Neutrophil (primary cell): Measurements from ENCODE around the gene USP34.
"Not testable (repeated sequence)": the region's sequence is repeated elsewhere in the genome, so short reads cannot be mapped to it uniquely, and the experiment has no call there.

Experiments used
- H3K27ac ChIP-seq: fragments of 200-600 bp; sonication (generic); 2 replicates; pipeline ENCODE4 v1.5.1; 2016; ENCODE audit warnings: mild to moderate bottlenecking, moderate library complexity
- H3K27me3 ChIP-seq: fragments of 200-600 bp; sonication (generic); 2 replicates; pipeline ENCODE4 v1.6.0; 2016; ENCODE audit warnings: mild to moderate bottlenecking
- H3K36me3 ChIP-seq: fragments of 200-600 bp; sonication (generic); 2 replicates; pipeline ENCODE4 v1.5.1; 2017
- H3K4me1 ChIP-seq, 2 experiments: fragments of 200-600 bp in 1 of 2; sonication (generic) in 1 of 2; 1 replicate in 1 of 2; 2 replicates in 1 of 2; pipeline versions ENCODE4 v1.5.1 to v1.6.1; 2013 to 2016; ENCODE audit warnings: low read depth in 1 of 2, low read length in 1 of 2, mild to moderate bottlenecking in 1 of 2, moderate library complexity in 1 of 2; ENCODE audit not compliant: control insufficient read depth in 1 of 2, insufficient read depth in 1 of 2
- H3K4me3 ChIP-seq, 2 experiments: fragments of 200-600 bp in 1 of 2; sonication (generic) in 1 of 2; 1 replicate in 1 of 2; 2 replicates in 1 of 2; pipeline ENCODE4 v1.5.1; 2013 to 2016; ENCODE audit warnings: low read depth in 1 of 2, low read length in 1 of 2, mild to moderate bottlenecking in 1 of 2, moderate library complexity in 1 of 2
- H3K9me3 ChIP-seq: fragments of 200-600 bp; sonication (generic); 2 replicates; pipeline ENCODE4 v1.5.1; 2016
- TF ChIP-seq, protein P1 (sequence below): fragments of 200-600 bp; sonication (generic); IDR thresholded peaks from 2 replicates; pipeline ENCODE4 v1.5.1; 2016; ENCODE audit warnings: antibody characterized with exemption

USP34 gene

DNA sequence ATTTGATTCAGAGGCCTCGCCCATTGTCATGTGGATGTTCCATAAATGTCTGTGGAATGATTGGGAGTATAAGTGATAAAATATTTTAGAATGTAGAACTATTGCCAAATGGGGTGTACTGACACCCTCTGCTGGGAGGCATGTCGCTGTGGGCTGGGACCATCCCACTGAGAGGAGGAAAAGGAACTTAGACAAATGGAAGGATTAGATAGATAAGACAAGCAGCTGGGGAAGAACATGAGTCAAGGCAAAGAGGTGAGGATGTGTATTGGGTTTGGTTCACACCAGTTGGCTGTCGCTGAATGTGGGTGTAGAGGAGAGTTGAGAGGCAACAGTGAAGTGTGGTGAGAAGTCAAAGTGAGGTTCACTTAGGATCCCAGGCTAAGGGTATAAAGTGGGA is 304.9 kb downstream of the USP34 start:
- no peaks in the 10 kb centered on the region for H3K27me3 ChIP-seq
- TF ChIP-seq, protein P1, sequence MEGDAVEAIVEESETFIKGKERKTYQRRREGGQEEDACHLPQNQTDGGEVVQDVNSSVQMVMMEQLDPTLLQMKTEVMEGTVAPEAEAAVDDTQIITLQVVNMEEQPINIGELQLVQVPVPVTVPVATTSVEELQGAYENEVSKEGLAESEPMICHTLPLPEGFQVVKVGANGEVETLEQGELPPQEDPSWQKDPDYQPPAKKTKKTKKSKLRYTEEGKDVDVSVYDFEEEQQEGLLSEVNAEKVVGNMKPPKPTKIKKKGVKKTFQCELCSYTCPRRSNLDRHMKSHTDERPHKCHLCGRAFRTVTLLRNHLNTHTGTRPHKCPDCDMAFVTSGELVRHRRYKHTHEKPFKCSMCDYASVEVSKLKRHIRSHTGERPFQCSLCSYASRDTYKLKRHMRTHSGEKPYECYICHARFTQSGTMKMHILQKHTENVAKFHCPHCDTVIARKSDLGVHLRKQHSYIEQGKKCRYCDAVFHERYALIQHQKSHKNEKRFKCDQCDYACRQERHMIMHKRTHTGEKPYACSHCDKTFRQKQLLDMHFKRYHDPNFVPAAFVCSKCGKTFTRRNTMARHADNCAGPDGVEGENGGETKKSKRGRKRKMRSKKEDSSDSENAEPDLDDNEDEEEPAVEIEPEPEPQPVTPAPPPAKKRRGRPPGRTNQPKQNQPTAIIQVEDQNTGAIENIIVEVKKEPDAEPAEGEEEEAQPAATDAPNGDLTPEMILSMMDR: no peak
- H3K36me3 ChIP-seq: peaks cover 8% of the 10 kb centered on the region
- H3K27ac ChIP-seq: no peak overlapping the region
- H3K4me1 ChIP-seq: no peaks in the 10 kb centered on the region
- H3K9me3 ChIP-seq: no peaks in the 10 kb centered on the region
- H3K4me3 ChIP-seq: no peak overlapping the region

DNA sequence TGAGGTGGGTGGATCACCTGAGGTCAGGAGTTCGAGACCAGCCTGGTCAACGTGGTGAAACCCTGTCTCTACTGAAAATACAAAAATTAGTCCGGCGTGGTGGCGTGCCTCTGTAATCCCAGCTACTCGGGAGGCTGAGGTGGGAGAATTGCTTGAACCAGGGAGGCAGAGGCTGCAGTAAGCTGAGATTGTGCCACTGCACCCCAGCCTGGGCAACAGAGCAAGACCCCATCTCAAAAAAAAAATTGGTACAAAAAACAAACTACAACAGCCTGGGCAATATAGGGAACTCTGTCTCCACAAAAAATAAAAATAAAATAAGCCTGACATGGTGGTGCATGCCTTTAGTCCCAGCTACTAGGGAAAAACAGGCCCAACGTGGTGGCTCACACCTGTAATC is 305.8 kb downstream of the USP34 start:
- not testable (repeated sequence) for H3K27me3 ChIP-seq, H3K9me3 ChIP-seq, H3K36me3 ChIP-seq, H3K4me3 ChIP-seq, H3K27ac ChIP-seq, H3K4me1 ChIP-seq

DNA sequence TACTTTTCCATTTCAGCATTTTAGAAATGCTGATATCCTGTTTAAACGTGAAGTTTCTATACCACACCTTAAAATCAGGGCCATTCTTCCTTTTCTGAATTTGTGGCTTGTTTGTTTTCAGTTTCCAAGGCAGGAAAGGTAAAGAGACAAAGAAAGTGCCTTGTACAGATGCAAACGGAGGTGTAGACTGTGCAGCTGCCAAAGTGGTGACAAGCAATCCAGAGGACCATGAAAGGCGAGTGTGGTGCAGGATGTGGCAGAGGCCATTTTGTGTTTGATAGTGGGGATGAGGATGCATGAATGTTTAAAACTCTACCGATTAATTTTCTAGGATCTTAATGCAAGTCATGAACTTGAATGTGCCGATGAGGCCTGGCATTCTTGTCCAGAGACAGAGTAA is 308.2 kb downstream of the USP34 start:
- H3K27me3 ChIP-seq: no peaks in the 10 kb centered on the region
- H3K4me3 ChIP-seq: no peak overlapping the region
- no peaks in the 10 kb centered on the region for H3K4me1 ChIP-seq
- H3K36me3 ChIP-seq: peaks cover 8% of the 10 kb centered on the region
- TF ChIP-seq, protein P1: no peak
- no peak overlapping the region for H3K27ac ChIP-seq
- H3K9me3 ChIP-seq: no peaks in the 10 kb centered on the region

DNA sequence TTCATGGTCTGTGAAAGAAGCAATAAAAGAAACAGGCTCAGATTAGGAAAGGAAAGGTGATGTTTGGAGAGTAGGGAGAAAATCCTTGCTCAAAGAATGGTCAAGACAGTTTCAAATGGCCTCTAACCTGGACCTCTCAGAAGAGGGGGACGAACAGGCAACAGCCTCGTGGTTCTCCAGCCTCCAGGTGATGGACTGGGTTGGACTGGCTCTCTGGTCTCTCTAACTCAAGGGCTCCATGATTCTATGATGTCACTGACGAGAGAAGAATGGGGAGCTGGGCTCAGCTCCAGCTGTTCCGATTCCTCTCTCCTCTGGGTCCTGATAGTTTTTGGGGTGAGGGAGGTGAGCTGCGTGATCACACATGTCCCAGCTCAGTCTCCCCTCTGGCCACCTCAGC is 309.0 kb downstream of the USP34 start, which contains the start of gene C2orf74:
Gene C2orf74 (plus strand): TSS at position 301 of the 400 bp plus-strand sequence. CDS start 327 bp downstream, outside the sequence.
- H3K36me3 ChIP-seq: peaks cover 8% of the 10 kb centered on the region

DNA sequence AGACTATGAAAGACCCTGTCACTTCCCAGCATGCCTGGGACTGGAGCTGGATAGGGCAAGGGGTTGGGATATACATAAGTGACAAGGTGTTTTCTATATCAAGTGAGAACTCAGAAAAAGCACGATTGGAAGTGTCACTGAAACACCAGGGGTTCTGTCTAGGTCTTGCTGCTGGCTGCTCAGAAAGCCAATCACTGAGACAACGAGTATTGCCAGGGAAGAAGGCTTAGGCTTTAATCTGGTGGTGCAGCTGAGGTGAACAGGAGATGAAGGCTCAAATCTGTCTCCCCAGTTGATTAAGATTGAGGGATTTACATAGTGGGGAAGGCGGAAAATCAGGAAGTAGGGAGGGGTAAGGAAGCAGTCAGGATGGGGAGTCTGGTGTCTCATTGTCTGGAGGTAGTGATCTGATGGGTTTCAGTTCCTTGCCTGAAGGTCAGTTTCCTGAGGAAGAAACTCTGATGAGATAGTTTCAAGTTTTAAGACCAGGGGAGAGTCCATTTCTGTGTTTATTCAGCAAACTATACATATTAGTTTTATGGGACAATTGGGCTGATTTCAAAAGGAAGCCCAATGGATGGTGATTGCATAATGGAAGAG is 312.4 kb downstream of the USP34 start:
- Histone ChIP-seq H3K27ac (no peak overlapping the region), H3K9me3 (no peaks in the 10 kb centered on the region), H3K36me3 (no peaks in the 10 kb centered on the region), H3K4me1 (no peaks in the 10 kb centered on the region), H3K27me3 (no peaks in the 10 kb centered on the region), H3K4me3 (no peak overlapping the region)
- TF ChIP-seq, protein P1: no peak

More for the DNA sequence above, 309.0 kb downstream of the USP34 start, which contains the start of gene C2orf74:
- TF ChIP-seq, protein P1: no peak
- no peaks in the 10 kb centered on the region for H3K4me1 ChIP-seq
- H3K27me3 ChIP-seq: no peaks in the 10 kb centered on the region
- H3K27ac ChIP-seq: no peak within 1 kb of the TSS
- no peak within 1 kb of the TSS for H3K4me3 ChIP-seq
- H3K9me3 ChIP-seq: no peaks in the 10 kb centered on the region

DNA sequence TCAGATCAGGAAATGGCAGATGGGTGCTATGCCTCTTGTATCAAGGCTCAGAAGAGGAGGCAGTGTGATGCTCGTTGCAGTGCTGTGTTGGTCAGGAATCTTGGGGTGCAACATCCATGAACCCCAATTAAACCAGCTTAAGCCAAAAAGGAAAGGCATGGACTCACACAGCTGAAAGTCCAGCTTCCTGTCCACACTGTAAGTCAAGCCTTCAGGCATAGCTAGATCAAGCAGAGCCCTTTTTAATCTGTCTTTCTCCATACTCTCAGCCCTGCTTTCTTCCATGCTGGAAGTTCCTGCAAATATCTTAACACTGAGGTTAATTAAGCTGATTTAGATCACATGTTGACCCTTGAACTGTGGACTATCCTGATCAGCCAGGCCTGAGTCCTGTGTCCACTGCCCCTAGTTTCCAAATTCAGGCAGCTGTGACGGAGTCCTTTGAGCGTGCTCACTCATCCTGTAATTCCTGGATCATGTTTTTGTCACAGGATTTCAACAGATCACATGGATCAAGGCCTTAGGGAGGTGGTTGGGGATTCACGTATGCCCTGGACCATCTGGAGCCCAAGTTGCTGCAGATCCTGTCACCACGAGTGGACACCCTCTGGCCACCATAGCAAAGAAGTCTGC is 313.4 kb downstream of the USP34 start:
- TF ChIP-seq, protein P1: no peak
- no peaks in the 10 kb centered on the region for H3K36me3 ChIP-seq
- no peaks in the 10 kb centered on the region for H3K9me3 ChIP-seq
- no peak overlapping the region for H3K27ac ChIP-seq
- H3K4me1 ChIP-seq: no peaks in the 10 kb centered on the region
- H3K27me3 ChIP-seq: no peaks in the 10 kb centered on the region
- H3K4me3 ChIP-seq: no peak overlapping the region
